GM18505 (cell line): ENCODE measurements around the gene DOK7.

ENCODE experiments used
- ATAC-seq: cut with Tn5 transposase; IDR thresholded peaks from one replicate; pipeline ENCODE4 v1.9.1; 2021; ENCODE audit not compliant: unreplicated experiment
- POLR2A ChIP-seq: IDR thresholded peaks from 4 replicates; pipeline ENCODE4 v1.6.1; 2011; ENCODE audit warnings: borderline replicate concordance; ENCODE audit not compliant: insufficient read depth, insufficient read length; ENCODE audit errors: extremely low read depth

DOK7 gene

GRCh38 chr4:3421470-3421869 lies 41.6 kb upstream of the DOK7 start:
- TF ChIP-seq POLR2A = no peak

DNA sequence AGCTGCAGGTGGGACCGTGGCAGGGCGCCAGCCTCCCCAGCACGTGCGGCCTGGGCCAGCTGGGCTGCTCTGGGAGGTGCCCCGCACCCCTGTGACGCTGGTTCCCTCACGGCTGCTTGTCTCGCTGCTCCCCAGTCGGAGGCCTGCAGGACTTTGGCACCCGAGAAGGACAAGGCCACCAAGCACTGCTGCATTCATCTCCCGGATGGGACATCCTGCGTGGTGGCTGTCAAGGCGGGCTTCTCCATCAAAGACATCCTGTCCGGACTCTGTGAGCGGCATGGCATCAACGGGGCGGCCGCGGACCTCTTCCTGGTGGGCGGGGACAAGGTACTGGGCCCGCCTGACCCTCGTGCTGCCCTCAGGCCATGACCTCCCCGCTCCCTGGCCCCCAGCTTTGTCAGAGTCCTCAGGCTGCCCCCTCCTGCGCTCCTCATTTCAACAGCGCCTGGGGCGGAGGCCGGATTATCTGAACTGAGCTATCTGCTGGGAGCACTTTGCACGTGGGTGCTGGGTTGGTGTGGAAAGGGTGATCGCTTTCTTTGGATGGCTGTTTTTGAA lies 40.8 kb upstream of the DOK7 start:
- no peak for ATAC-seq
- no peak for TF ChIP-seq POLR2A

More at GRCh38 chr4:3421470-3421869, 41.6 kb upstream of the DOK7 start:
- ATAC-seq = no peak

DNA sequence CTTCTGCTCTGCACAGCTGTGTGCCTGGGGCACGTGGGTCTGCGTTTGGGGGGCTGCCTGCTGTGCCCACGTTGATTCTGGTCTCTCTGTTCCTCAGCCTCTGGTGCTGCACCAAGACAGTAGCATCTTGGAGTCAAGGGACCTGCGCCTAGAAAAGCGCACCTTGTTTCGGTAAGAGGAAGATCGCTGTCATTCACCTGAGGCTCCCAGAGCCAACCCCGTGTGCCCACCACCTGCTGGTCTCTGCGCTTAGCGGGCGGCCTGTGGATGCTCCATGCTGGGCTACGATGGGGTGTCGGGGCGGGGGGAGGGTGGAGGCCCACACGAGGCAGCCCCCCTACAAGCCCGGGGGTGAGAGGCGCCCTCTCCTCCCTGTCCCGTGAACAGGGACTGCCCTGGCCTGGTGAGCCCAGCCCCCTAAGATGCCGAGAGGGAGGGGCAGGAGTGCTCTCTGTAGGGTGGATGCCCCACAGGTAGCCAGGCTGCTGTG lies 40.3 kb upstream of the DOK7 start:
- no peak for ATAC-seq
- TF ChIP-seq POLR2A = no peak

DNA sequence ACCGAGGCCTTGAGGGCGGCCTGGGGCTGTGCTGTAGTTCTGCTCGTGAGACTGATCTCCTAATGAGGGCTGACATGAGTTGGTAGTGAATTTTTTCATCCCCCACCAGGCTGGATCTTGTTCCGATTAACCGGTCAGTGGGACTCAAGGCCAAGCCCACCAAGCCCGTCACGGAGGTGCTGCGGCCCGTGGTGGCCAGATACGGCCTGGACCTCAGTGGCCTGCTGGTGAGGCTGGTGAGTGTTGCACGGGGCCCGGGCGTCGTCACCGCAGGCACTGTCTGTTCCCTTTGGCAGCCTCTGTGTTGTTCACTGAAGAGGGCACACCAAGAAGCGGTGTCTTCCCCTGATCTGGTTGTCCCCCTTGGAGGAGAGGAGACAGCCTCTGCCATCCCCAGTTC lies 39.7 kb upstream of the DOK7 start:
- TF ChIP-seq POLR2A = no peak

GRCh38 chr4:3423952-3424351 lies 39.2 kb upstream of the DOK7 start:
- no peak for TF ChIP-seq POLR2A
- no peak for ATAC-seq

More for the DNA sequence above, 39.7 kb upstream of the DOK7 start:
- no peak for ATAC-seq

DNA sequence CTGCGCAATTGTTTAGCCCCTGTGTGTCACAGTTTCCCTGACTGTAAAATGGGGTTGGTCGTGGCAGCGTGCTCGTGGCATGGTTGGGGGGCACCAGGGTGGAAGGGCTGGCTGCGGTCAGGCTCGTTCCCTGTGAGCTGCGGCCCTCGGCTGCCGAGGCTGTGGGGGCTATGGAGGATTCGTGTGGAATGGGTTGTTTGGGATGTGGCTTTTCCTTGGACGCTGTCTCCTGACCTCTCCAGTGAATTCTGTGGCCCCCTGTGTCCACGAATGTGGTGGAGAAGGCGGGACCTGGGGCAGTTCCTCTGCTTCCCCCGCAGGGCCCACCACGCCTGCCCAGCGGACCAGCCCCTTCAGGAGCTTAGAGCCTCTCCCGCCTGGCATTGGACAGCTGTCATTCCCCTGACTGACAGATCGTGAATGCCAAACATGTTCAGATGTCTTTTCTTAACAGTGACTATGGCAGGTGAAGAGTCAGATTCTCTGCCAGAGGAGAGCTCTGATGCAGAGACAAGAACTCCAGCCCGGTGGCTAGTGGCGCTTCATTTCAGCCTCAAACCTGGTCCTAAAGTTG lies 38.5 kb upstream of the DOK7 start:
- no peak for ATAC-seq
- no peak for TF ChIP-seq POLR2A

DNA sequence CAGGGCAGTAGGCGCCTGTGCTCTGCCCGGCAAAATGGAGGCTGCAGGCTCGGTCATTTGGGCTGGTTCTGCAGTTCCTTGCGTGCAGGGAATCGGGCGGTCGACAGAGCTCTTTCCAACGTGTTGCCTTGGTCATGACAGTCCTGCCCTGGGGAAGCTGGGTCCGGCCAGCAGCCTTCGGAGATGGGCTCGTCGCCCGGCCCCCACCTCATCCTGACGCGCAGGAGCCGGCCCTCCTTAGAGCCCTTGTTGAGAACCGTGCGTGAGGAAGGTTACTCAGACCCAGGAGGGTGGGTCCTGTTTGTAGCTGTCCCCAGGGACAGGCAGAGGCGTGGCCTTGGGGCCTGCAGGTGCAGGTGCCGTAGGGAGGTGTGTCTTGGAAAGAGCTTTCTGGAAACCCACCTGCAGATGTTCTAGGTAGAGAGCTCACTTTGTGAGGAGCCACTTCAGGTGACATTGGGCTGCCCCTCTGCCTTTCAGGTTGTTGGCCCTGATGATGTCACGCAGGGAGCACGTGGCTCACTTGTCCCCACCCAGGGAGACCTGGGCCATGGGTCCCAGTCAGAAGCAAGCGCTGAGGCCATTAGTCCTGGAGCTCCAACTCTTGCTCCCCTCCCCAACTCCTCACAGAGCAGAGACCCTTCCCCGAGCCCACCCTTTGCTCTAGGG lies 36.5 kb upstream of the DOK7 start:
- no peak for ATAC-seq
- no peak for TF ChIP-seq POLR2A

- no peak for TF ChIP-seq POLR2A
- ATAC-seq = no peak
These were observed 36.0 kb upstream of the DOK7 start for GRCh38 chr4:3427134-3427476.

DNA sequence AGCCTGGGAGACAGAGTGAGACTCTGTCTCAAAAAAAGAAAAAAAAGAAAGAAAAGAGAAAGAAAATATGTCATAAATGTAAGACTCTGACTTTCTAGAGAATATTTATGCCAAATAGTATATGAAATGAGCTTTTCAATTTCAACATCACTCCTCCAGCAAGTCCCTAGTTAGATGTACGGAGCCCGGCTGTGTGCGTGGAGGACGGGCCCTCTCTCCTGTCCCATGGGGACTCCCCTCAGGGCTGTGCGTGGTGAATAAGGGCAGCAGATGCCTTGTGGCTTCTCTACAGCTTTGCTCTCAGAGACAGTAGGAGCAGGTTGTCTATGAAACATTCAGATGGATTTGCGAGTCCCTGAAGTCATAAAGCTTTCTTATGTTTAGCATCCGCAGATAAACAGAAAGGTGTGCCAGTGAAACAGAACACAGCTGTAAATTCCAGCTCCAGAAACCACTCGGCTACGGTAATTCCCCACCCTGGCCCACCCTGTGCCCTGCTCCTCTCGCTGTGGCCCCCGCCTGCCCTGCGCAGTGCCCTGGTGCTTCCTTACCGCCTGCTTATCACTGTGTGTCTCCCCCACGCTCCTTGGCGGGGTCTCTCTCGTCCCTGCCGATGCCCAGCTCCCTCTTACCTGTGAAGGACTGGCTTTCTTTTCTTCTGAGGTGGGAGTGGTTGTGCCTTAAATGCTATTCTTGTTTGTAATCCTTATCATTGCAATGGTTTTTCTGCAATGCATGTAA lies 35.2 kb upstream of the DOK7 start:
- no peak for TF ChIP-seq POLR2A

DNA sequence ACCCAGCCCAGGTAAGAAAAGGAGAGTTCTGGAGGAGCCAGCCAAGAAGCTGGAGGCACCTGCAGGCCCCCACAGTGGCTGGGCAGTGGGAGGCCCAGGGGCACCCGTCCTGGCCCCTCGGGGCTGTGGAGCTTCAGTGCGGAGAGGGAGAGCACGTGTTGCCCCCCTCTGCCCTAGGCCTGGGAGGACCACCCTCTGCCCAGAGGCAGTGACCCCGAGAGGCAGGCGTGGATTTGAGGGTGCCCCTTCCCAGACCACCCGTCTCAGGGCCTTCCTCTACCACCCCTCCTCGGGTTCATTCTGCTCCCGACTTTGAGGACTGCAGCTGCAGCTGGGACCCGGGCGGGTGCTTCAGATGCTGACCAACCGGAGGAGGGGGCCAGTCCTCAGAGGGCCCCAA lies 33.5 kb upstream of the DOK7 start:
- ATAC-seq = no peak
- no peak for TF ChIP-seq POLR2A

More for the DNA sequence above, 35.2 kb upstream of the DOK7 start:
- ATAC-seq = no peak

GRCh38 chr4:3430524-3430923 lies 32.6 kb upstream of the DOK7 start:
- no peak for ATAC-seq
- TF ChIP-seq POLR2A = no peak

GRCh38 chr4:3431446-3431993 lies 31.6 kb upstream of the DOK7 start:
- no peak for ATAC-seq
- TF ChIP-seq POLR2A = no peak

GRCh38 chr4:3432381-3432790 lies 30.7 kb upstream of the DOK7 start:
- no peak for ATAC-seq
- no peak for TF ChIP-seq POLR2A
